ENCODE measurements around the gene SLC27A2.
A peak's percentile ranks its signal among the peaks of the same experiment; 100 is the strongest.

Gene SLC27A2

DNA sequence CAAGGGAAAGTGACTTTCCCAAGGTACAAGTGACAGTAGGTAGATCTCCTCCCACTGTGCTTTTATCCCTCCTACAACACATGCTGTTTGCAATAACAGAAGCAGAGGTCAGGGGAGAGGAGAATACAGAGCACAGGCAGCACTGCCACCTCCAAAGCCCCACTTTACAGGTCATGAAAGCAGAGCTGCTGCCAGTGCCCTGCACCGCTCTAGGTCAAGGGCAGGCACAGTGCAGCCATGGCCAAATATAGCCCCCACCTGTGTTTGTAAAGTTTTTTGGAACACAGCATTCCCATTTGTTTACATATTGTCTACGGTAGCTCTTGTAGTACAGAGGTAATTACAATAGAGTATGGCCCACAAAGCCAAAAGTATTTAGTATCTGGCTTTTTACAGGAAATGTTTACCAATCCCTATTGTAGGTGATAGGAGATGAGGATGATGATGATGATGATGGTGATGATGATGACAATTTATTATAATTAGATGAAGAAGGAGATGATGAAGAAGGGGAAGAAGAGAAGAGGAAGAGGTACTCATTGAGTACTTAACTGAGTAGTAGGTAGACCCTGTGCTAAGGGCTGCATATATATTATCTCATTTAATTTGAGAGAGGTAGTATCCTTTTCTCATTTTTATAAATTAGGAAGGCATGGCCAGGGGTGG, 63.1 kb downstream of the SLC27A2 start:
- no peak for DNase-seq

DNA sequence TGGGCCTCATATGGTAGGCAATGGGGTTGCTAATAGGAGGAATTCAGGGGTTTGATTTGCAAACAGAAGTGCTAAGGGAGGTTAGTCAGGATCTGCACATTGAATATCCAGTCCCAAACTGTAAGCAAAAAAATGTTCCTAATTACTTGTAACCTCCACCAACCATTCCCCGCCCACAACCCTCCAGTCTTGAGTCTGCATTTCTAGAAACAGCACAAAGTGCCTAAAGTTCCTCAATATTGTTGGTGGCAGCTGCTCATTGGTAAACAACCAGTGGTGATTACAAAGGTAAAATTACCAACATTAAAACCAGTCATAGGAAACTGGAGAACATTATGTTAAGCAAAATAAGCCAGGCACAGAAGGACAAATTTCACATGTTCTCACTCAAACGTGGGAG, 64.6 kb downstream of the SLC27A2 start:
- DNase-seq: no peak

GRCh38 chr15:50247819-50248655, 66.0 kb downstream of the SLC27A2 start:
- DNase-seq: no peak

- no peak for DNase-seq
Observed at GRCh38 chr15:50248994-50249582, 67.1 kb downstream of the SLC27A2 start.

DNA sequence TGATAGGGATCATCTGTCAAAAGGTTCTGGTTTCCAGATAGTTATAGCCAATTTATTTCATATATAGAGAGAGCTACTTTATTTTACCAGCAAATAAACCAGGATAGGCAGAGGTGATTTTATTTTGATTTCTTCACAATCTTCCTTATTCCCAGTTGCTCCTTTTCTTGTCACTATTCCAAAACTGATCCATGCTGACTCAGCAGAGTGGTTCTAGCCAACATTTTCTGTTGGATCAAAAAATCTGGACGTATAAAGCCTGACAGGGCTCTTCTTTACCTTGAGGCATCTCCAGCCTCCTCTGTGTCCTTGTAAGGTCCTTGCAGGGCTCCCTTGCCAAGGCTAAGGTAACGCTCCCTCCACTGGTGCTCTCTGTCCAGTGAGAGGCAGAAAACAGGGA, 67.7 kb downstream of the SLC27A2 start:
- DNase-seq: no peak

GRCh38 chr15:50250760-50251394, 68.9 kb downstream of the SLC27A2 start:
- DNase-seq: no peak

DNA sequence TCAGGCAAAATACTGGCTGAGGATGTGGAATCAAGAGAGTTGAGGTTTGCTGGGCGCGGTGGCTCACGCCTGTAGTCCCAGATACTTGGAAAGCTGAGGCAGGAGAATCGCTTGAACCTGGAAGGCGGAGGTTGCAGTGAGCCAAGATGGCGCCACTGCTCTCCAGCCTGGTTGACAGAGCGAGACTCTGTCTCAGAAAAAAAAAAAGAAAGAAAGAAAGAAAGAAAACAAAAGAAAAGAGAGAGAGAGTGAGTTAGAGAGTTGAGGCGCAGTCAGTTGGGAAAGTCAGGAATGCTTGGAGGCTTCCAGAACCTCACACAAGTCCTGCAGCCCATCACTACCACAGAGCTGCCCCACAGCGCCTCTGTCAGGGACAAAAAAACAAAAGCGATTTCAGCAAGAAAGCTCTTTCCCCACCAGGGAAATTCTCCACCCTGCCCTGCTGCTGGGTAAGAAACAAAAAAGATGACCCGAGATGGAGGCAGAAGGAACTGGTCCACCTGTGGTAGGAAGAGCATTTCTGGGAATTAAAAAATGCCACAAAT, 69.7 kb downstream of the SLC27A2 start:
- peak; percentile 28 for DNase-seq

- DNase-seq: no peak
Observed at GRCh38 chr15:50252556-50252955, 70.6 kb downstream of the SLC27A2 start.

DNA sequence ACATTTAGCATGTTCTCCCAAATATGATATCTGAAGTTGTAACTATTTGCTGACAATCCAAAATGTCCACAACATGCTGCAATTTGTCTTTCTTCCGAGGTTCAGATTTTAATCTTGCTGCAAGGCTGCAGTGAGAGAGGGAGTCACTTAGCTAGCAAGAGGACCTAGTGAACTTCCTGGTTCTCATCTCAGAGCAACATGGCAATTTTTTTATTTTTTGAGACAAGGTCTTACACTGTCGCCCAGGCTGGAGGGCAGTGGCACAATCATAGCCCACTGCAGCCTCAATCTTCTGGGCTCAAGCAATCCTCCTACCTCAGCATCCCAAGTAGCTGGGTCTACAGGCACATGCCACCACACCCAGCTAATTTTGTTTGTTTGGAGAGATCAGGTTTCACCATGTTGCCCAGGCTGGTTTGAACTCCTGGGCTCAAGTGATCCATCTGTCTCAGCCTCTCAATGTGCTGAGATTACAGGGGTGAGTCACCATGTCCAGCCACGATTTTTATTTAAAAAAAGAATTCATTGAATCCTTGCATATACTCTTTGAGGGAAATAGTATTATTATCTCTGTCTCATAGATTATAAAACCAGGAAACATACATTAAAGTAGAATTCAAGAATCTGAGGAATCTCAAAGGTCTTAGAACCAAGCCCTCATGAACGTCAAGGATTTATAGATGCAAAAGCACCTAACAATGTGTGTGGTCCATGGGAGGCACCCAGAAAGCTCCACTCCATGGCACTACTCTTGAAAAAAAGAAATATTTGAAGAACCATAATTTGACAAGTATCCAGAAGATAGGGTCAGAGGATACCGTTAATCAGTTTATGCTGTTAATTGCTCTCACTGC, 74.4 kb downstream of the SLC27A2 start:
- DNase-seq: no peak

- DNase-seq: no peak
Observed at GRCh38 chr15:50257332-50257731, 75.3 kb downstream of the SLC27A2 start.

DNA sequence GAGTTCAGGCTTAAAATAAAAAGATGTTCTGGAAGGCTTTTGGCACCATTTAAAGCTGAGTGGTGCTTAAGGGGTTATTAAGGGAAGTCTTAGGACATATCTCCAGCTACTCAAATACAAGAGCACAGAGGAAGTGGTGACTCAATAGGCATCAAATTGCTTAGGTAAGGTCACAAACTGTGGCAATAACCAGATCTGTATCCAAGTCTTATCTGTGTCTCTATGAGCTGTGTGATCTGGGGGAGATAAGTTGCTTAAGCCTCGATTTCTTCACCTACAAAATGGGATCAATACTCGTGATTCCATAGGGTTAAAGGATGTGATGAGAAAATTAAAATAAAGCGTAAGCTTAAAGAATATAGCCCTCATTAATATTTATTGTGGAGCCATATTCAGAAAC, 75.9 kb downstream of the SLC27A2 start:
- no peak for DNase-seq

GRCh38 chr15:50259276-50259675, 77.3 kb downstream of the SLC27A2 start:
- no peak for DNase-seq

DNA sequence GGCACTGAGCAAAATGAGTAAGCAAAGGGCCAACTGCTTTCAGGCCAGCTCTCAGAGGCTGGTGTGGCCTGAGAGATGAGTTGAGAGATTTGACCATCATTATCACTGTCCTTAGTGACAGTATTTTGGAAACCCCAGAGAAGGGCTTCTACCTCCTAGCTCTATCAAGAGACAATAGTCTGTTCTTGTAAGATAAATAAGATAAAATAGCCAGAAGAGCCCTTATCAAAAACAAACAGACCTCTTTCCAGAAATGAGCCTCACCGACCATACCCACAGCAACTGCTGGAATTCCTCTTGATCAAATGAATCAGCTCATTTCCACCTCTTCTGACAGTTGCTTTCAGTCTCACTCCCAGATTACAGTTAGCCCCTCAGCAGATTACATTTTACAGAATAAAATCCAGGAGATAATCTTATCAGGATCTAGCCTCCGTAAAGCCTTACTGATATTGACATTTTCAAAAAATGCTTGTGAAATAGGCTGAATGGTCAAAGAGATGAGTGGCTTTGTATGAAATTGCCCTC, 79.0 kb downstream of the SLC27A2 start:
- no peak for DNase-seq

DNA sequence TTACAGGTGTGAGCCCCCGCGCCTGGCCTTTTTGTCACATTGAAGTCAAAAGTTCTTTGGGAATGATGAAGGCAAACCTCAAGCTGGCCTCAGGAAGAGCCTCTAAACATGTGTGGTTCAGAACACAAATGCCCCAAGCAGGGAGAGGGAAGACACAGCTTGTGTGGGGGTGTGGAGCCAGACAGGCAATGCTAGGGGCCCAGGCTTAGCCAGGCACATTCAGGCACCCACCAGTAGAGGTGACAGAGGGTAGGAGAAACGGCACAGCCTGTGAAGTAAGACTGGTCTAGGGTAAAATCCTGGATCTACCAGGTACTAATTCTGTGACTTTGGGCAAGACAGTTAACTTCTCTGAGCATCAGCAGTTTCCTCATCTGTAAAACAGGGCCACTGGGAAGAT, 80.0 kb downstream of the SLC27A2 start:
- DNase-seq: no peak

DNA sequence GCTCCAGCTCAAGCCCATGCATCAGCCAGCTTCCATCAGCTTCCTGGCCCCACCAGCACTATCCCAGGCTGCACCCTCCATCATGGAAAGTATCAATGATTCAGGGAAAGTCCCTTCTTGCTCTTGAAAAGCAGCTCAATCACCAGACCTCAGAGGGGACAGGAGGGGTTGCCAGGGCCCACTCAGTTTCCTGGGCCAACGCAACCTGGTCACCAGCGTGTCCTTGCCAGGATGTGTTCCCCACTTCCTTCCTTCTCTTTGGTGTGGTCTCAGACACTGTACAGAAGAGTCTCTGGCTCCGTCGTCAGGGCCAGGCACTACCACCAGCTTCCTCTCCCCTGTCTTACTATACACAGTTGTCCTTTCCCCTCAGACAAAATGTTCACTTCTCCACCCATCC, 80.5 kb downstream of the SLC27A2 start:
- no peak for DNase-seq

GRCh38 chr15:50265620-50266019, 83.6 kb downstream of the SLC27A2 start, which contains the start of gene HDC:
Gene HDC, minus strand, starts transcription at chr15:50265726. Its CDS starts 103 bp downstream, at chr15:50265623.
- DNase-seq: no peak

DNA sequence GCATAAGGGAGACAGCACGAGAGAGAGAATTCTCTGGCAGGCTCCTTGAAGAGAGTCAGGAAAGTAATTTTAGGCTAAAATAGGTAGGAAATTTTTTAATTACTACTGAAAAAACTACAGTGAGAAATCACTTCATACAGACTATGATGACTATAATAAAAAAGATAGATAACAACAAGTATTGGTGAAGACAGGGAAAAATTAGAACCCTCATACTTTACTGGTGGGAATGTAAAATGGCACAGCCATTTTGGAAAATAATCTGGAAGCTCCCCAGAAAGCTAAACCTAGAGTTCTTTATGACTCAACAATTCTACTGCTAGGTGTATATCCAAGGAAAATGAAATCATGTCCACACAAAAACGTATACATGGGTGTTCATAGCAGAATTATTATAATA, 85.6 kb downstream of the SLC27A2 start:
- DNase-seq: no peak

DNA sequence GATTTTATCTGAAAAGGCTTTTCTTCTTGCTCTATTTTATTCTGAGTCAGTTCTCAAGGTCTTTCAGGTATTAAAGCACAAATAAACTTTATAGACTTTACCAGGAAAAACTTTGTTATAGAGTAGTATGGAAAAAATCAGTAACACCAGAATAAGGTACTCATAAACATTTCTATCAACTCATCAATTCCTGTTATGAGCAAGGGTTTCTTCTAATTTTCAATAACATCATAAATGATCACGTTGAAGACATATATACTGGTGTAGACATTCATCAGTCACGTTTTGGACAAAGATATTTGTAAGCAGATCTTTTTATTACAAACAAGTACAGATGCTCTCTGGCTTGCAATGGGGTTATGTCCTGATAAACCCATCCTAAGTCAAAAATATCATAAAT, 93.1 kb downstream of the SLC27A2 start:
- DNase-seq: no peak

DNA sequence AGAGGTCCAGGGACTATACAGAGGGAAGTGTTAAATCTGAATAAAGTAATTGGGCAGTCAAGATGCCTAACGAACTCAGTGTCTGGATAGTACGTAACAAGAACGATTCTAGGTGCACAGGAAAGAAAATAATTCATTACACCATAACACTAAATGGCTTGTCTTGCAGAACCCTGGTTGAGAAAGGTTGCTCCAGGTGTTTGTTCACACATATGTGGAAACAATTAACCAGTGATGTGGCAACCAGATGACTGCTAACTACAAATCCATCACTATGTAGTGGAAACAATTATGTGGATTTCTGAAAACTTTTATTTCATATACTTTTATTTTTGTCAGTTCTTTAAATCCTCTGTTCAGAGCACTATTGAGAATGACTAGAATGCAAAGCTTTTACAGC, 93.9 kb downstream of the SLC27A2 start:
- DNase-seq: no peak

DNA sequence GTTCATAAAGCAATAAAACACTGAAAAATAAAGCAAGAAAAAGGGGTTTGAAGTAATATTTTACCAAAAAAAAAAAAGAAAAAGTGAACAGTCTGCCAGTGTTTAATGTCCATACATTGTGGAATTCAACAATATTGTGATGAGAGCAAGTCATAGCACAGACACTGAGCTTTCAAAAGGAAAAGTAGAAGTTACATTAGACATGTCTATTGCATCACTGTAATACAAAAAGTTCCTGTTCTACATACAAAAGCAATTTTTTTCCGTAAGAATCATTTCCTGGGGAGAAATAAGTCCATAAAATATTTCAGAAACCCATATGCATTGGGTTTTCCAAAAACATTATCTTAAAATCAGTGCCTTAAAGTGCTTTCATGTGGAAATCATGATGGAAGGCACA, 95.4 kb downstream of the SLC27A2 start:
- no peak for DNase-seq

- no peak for DNase-seq
Observed at GRCh38 chr15:50278496-50278895, 96.5 kb downstream of the SLC27A2 start.

DNA sequence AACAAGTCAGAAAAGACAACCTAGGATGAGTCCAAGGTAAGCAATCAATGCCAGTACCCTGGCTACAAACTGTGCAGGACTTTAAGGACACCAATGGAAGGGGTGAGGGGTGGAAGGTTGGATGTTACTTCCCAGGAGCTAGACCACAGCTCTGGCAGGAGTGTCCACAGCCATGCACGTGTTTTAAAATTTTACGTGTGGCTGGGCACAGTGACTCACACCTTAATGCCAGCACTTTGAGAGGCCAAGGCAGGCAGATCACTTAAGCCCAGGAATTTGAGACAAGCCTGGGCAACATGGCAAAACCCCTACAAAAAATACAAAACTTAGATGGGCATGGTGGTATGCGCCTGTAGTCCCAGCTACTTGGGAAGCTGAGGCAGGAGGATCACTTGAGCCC, 98.3 kb downstream of the SLC27A2 start:
- DNase-seq: no peak

Measured in NCI-H146 (cell line).